Upper lobe of left lung (tissue), 6 donors: ENCODE measurements around the gene SNCB. TPM values are rescaled to one million over a fixed set of nuclear protein-coding genes. Genes with fewer than 3 reads are reported as not detected.

Experiments used
- ATAC-seq, 2 donors: fragments of 200-7000 bp; cut with Tn5 transposase; one replicate each; pipeline ENCODE4 v1.9.1; 2022; ENCODE audit warnings: mild to moderate bottlenecking in 2 of 2, moderate library complexity in 2 of 2; ENCODE audit not compliant: low FRiP score in 2 of 2
- DNase-seq, 2 donors: peaks; one replicate each; pipeline ENCODE4 v3.0.0-alpha.2; 2019 to 2020
- H3K27ac ChIP-seq, 4 donors: fragments of 200-600 bp; sonication (generic); one replicate each; pipeline ENCODE4 v1.5.1; 2016 to 2019
- H3K27me3 ChIP-seq, 4 donors: fragments of 200-600 bp; sonication (generic); one replicate each; pipeline ENCODE4 v1.5.1; 2017 to 2019
- H3K36me3 ChIP-seq, 4 donors: fragments of 200-600 bp; sonication (generic); one replicate each; pipeline ENCODE4 v1.5.1; 2016 to 2019
- H3K4me1 ChIP-seq, 4 donors: fragments of 200-600 bp; sonication (generic); one replicate each; pipeline ENCODE4 v1.5.1; 2018 to 2019
- H3K4me3 ChIP-seq, 4 donors: fragments of 200-600 bp; sonication (generic); one replicate each; pipeline ENCODE4 v1.5.1; 2017 to 2019; ENCODE audit warnings: mild to moderate bottlenecking in 2 of 4, moderate library complexity in 1 of 4
- H3K9me3 ChIP-seq, 4 donors: fragments of 200-600 bp; sonication (generic); one replicate each; pipeline ENCODE4 v1.5.1; 2018 to 2019
- CTCF ChIP-seq, 6 experiments: fragments of 450-650 bp in 4 of 6; fragments of 200-600 bp in 2 of 6; sonication (generic) in 2 of 6; IDR thresholded peaks; one replicate each; pipeline ENCODE4 v1.5.1; 2016 to 2019; ENCODE audit warnings: antibody characterized with exemption in 6 of 6
- EP300 ChIP-seq, 4 donors: sonication (generic); formaldehyde crosslinking; IDR thresholded peaks; one replicate each; pipeline ENCODE4 v1.5.1; 2017; ENCODE audit warnings: antibody characterized with exemption in 4 of 4, control low read depth in 2 of 4
- POLR2A ChIP-seq, 4 donors: fragments of 450-650 bp; IDR thresholded peaks; one replicate each; pipeline ENCODE4 v1.5.1; 2016 to 2017; ENCODE audit warnings: antibody characterized with exemption in 4 of 4, mild to moderate bottlenecking in 2 of 4
- POLR2AphosphoS5 ChIP-seq, 2 donors: sonication (generic); formaldehyde crosslinking; IDR thresholded peaks; one replicate each; pipeline ENCODE4 v1.5.1; 2017; ENCODE audit warnings: antibody characterized with exemption in 2 of 2
- whole genome bisulfite sequencing, 2 donors: methylation state at CpG; one replicate each; pipeline ENCODE4 v1.1.5; 2017 to 2018; 5-methylcytosine and 5-hydroxymethylcytosine counted together
- total RNA-seq, 6 donors: library from RNA; depleted of rRNA in 4 of 6; stranded (reverse); fragments of >200 nt in 4 of 6; gene quantifications; one replicate each; pipeline versions ENCODE4 v1.1.0 to v1.2.1, GENCODE V29; 2016 to 2021
- donor health status: DM: no; HTN: no; CAD: no; lungs with moderate emphysema.
- donor health status: DM: no; HTN: yes; CAD: no; lungs with severe emphysema.

The SNCB gene
- total RNA-seq, 6 donors from 2014 or later = not detected

DNA sequence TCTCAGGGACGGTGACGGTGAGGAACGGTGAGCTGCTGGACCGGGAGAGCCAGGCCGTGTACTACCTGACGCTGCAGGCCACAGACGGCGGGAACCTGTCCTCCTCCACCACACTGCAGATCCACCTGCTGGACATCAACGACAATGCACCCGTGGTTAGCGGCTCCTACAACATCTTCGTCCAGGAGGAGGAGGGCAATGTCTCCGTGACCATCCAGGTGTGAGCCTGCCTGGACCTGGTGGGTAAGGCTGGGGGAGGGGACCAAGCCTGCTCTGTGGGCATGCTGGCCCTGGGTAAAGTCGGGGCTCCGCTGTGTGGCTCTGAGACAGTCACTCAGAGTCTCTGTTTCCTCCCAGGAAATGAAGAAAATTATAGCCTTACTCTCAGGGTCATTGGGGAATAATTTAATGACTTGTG lies 51.9 kb downstream of the SNCB start:
- Histone ChIP-seq H3K27ac (no peak overlapping the region), H3K4me1 (peaks cover 0 to 7% (median 0%) of the 10 kb centered on the region in 4 donors), H3K27me3 (no peaks in the 10 kb centered on the region), H3K36me3 (no peaks in the 10 kb centered on the region), H3K4me3 (no peak overlapping the region), H3K9me3 (no peaks in the 10 kb centered on the region)
- ATAC-seq = peak; percentile 38 to 70
- WGBS, 2 donors = 26 to 46% methylated on average over 15 of the region's 15 CpGs
- DNase-seq = peak in 1 of 2 donors; percentile 71
- TF ChIP-seq EP300 (IDR thresholded peaks at IDR 0.05) (no peak), CTCF (IDR thresholded peaks at IDR 0.05) (peak; percentile 21 to 75 (median 64))

GRCh38 chr5:176577312-176578176 lies 52.8 kb downstream of the SNCB start:
- H3K36me3 ChIP-seq = no peaks in the 10 kb centered on the region
- DNase-seq (peak in 1 of 2 donors; percentile 75), ATAC-seq (no peak)
- peaks cover 0 to 7% (median 0%) of the 10 kb centered on the region in 4 donors for H3K4me1 ChIP-seq
- H3K9me3 ChIP-seq = no peaks in the 10 kb centered on the region
- no peak overlapping the region for H3K27ac ChIP-seq
- WGBS, 2 donors = 83 to 88% methylated on average over 31 to 33 of the region's 36 CpGs
- no peak overlapping the region for H3K4me3 ChIP-seq
- TF ChIP-seq EP300 (IDR thresholded peaks at IDR 0.05) (no peak), POLR2A (IDR thresholded peaks at IDR 0.05) (no peak), POLR2AphosphoS5 (IDR thresholded peaks at IDR 0.05) (no peak), CTCF (IDR thresholded peaks at IDR 0.05) (no peak)
- H3K27me3 ChIP-seq = no peaks in the 10 kb centered on the region

GRCh38 chr5:176575488-176576422 lies 54.6 kb downstream of the SNCB start:
- no peak for ATAC-seq
- H3K4me1 ChIP-seq = peaks cover 0 to 7% (median 0%) of the 10 kb centered on the region in 4 donors
- H3K27ac ChIP-seq = no peak overlapping the region
- H3K36me3 ChIP-seq = no peaks in the 10 kb centered on the region
- no peaks in the 10 kb centered on the region for H3K9me3 ChIP-seq
- TF ChIP-seq POLR2AphosphoS5 (IDR thresholded peaks at IDR 0.05) (no peak), EP300 (IDR thresholded peaks at IDR 0.05) (no peak), CTCF (IDR thresholded peaks at IDR 0.05) (no peak), POLR2A (IDR thresholded peaks at IDR 0.05) (no peak)
- WGBS, 2 donors = 86% methylated on average over 17 to 37 of the region's 37 CpGs
- H3K4me3 ChIP-seq = no peak overlapping the region
- H3K27me3 ChIP-seq = no peaks in the 10 kb centered on the region
- DNase-seq = no peak

- 81 to 83% methylated on average over 10 to 13 of the region's 14 CpGs for WGBS, 2 donors
- Histone ChIP-seq H3K36me3 (no peaks in the 10 kb centered on the region), H3K4me1 (peaks cover 0 to 7% (median 0%) of the 10 kb centered on the region in 4 donors), H3K4me3 (no peak overlapping the region), H3K27ac (no peak overlapping the region), H3K9me3 (no peaks in the 10 kb centered on the region), H3K27me3 (no peaks in the 10 kb centered on the region)
- TF ChIP-seq EP300 (IDR thresholded peaks at IDR 0.05) (no peak), CTCF (IDR thresholded peaks at IDR 0.05) (no peak), POLR2A (IDR thresholded peaks at IDR 0.05) (no peak), POLR2AphosphoS5 (IDR thresholded peaks at IDR 0.05) (no peak)
- DNase-seq (no peak), ATAC-seq (no peak)
These were observed 55.3 kb downstream of the SNCB start for GRCh38 chr5:176575066-176575465.
